ENCODE measurements around the gene KIAA0513.

KIAA0513 gene

DNA sequence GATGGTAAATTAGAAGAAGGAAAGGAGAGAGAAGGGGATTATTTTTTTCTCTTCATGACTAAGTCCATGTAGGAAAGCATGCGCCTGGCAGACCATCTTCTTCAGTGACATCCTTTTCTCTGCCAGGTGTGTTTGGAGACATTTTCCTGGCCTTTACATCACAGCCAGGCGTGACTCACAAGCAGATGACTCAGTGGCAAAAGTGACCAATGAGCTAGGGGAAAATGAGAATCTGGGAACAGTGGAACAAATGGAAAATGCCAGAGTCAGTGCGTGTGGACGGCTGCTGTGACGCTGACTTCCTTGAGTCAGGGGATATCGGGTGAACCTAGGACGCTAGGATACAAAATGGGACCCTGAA, 9.4 kb downstream of the KIAA0513 start:
- peaks cover 0 to 16% (median 5%) of the 10 kb centered on the region in 5 donors for H3K4me1 ChIP-seq (ENCODE audit: control insufficient read depth in 5 of 5, insufficient read depth in 5 of 5, low read length in 5 of 5)
- H3K27ac ChIP-seq (ENCODE audit: low read depth, low read length), result no peak overlapping the region
- no peaks in the 10 kb centered on the region for H3K9me3 ChIP-seq (ENCODE audit: control insufficient read depth in 5 of 5, low read length in 5 of 5)
- no peaks in the 10 kb centered on the region for H3K27me3 ChIP-seq (ENCODE audit: control insufficient read depth in 5 of 5, insufficient read depth in 4 of 5, low read length in 5 of 5)
- H3K36me3 ChIP-seq (ENCODE audit: control insufficient read depth in 5 of 5, insufficient read depth in 5 of 5, low read length in 5 of 5), result peaks cover 0 to 3% (median 2%) of the 10 kb centered on the region in 5 donors
- no peak overlapping the region for H3K9ac ChIP-seq (ENCODE audit: low read length in 5 of 5)
- H3K4me3 ChIP-seq (ENCODE audit: low read depth in 1 of 5, low read length in 5 of 5), result no peak overlapping the region

DNA sequence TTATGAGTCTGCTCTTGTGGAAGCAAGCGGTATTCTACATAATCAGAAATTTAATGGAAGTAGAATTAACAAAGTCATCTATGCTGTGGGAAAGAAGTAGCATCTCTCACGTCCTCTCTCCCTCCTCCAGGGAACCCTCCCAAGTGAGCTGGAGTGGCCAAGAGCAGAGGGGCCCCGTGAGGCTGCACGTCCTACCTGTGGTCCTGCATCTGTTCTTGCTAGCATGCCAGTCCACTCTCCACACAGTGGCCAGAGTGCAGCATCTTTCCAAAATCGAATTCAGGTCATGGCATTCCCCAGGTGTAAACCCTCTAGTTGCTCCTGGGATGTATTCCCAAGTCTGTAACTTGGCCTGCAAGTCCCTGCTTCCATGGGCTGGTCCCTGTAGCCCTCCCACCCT, 10.1 kb downstream of the KIAA0513 start:
- Histone ChIP-seq H3K9ac (ENCODE audit: low read length in 5 of 5) (no peak overlapping the region), H3K4me3 (ENCODE audit: low read depth in 1 of 5, low read length in 5 of 5) (no peak overlapping the region), H3K27ac (ENCODE audit: low read depth, low read length) (no peak overlapping the region), H3K9me3 (ENCODE audit: control insufficient read depth in 5 of 5, low read length in 5 of 5) (no peaks in the 10 kb centered on the region), H3K27me3 (ENCODE audit: control insufficient read depth in 5 of 5, insufficient read depth in 4 of 5, low read length in 5 of 5) (no peaks in the 10 kb centered on the region), H3K36me3 (ENCODE audit: control insufficient read depth in 5 of 5, insufficient read depth in 5 of 5, low read length in 5 of 5) (no peaks in the 10 kb centered on the region), H3K4me1 (ENCODE audit: control insufficient read depth in 5 of 5, insufficient read depth in 5 of 5, low read length in 5 of 5) (peaks cover 0 to 23% (median 11%) of the 10 kb centered on the region in 5 donors)

DNA sequence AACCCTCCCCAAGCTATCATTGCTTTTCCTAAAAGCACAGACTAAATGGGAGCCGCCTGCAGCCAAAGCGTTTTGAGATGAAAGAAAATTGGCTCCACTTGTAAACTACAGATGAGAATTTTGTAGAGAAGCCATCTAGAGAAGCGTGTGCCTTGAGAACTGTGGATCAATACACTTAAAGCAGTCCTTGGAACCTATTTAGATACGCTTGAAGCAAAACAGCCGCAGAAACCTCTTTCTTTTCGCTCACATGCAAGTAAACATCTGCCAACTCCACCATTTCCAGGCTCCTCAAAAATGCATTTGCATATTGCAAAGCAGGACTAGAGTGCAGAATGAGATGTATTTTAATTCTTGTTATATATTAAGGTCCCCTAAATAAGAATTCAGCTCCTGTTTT, 13.1 kb downstream of the KIAA0513 start:
- Histone ChIP-seq H3K9ac (ENCODE audit: low read length in 5 of 5) (no peak overlapping the region), H3K9me3 (ENCODE audit: control insufficient read depth in 5 of 5, low read length in 5 of 5) (no peaks in the 10 kb centered on the region), H3K27me3 (ENCODE audit: control insufficient read depth in 5 of 5, insufficient read depth in 4 of 5, low read length in 5 of 5) (no peaks in the 10 kb centered on the region), H3K4me1 (ENCODE audit: control insufficient read depth in 5 of 5, insufficient read depth in 5 of 5, low read length in 5 of 5) (peaks cover 0 to 20% (median 7%) of the 10 kb centered on the region in 5 donors), H3K36me3 (ENCODE audit: control insufficient read depth in 5 of 5, insufficient read depth in 5 of 5, low read length in 5 of 5) (no peaks in the 10 kb centered on the region), H3K4me3 (ENCODE audit: low read depth in 1 of 5, low read length in 5 of 5) (no peak overlapping the region), H3K27ac (ENCODE audit: low read depth, low read length) (no peak overlapping the region)

DNA sequence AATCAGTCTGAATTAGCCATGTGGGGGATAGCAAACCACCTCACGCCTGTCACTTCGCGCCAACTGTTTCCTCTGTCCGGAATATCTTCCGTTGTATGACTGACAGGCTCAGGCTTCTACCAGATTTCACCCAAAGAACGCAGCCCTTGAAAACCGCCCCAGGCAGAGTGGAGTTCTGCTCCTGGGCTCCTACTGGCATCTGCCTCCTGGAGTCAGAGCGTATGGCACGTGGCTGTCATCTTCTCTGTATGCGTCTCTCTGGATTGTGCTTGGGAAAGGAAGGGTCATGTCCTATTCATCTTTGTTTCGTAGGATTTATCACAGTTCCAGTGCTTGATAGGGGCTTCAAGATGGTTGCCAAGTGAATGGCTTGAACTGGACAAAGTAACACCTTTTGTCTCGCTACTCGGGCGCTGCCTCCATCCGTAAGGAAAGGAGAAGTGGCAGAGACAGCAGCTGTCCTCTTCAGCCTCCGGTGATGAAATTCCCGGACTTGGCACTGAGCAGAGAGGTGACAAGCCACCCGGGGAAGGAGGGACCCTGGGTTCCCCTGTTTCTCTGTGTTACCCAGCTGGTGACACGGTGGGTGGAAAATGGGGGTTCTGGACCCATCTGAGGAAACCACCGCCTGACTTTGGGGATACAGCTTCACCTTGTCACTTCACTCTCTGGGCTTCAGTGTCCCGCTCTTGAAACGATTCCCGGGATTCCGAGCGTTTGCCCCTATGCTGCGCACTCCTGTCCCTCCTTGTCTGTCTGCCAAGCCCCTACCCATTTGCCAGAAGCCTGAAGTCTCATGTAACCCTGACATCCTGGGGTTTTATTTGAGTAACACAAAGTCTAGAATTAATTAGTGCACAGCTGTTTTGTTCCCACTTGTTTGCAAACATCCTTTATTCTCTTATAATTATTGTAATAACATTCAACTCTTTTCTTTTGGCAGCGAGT, 13.9 kb downstream of the KIAA0513 start:
- H3K4me3 ChIP-seq (ENCODE audit: low read depth in 1 of 5, low read length in 5 of 5), result no peak overlapping the region
- no peaks in the 10 kb centered on the region for H3K27me3 ChIP-seq (ENCODE audit: control insufficient read depth in 5 of 5, insufficient read depth in 4 of 5, low read length in 5 of 5)
- peaks cover 0 to 19% (median 7%) of the 10 kb centered on the region in 5 donors for H3K4me1 ChIP-seq (ENCODE audit: control insufficient read depth in 5 of 5, insufficient read depth in 5 of 5, low read length in 5 of 5)
- H3K36me3 ChIP-seq (ENCODE audit: control insufficient read depth in 5 of 5, insufficient read depth in 5 of 5, low read length in 5 of 5), result no peaks in the 10 kb centered on the region
- H3K9me3 ChIP-seq (ENCODE audit: control insufficient read depth in 5 of 5, low read length in 5 of 5), result no peaks in the 10 kb centered on the region
- peak overlapping the region in 1 of 5 donors; percentile 15 for H3K9ac ChIP-seq (ENCODE audit: low read length in 5 of 5)
- no peak overlapping the region for H3K27ac ChIP-seq (ENCODE audit: low read depth, low read length)

DNA sequence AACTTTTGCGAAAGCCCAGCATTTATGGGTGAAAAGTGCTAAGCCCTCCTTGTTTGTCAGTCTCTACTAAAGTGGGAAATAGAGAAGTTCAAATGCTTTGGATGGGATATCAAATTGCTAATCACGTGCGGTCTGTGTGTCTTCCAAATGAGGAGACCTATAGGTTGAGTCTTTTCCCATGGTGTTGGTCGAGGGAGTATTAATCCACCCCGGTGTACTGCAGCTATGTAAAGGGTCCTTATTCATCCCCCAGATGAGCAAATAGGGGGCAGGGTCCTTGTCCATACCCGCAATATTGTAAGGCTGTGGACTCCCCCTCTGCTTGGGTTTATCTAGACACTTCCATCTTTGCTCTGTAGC, 14.6 kb downstream of the KIAA0513 start:
- Histone ChIP-seq H3K4me1 (ENCODE audit: control insufficient read depth in 5 of 5, insufficient read depth in 5 of 5, low read length in 5 of 5) (peaks cover 0 to 16% (median 7%) of the 10 kb centered on the region in 5 donors), H3K27ac (ENCODE audit: low read depth, low read length) (no peak overlapping the region), H3K9ac (ENCODE audit: low read length in 5 of 5) (peak overlapping the region in 1 of 5 donors; percentile 15)

DNA sequence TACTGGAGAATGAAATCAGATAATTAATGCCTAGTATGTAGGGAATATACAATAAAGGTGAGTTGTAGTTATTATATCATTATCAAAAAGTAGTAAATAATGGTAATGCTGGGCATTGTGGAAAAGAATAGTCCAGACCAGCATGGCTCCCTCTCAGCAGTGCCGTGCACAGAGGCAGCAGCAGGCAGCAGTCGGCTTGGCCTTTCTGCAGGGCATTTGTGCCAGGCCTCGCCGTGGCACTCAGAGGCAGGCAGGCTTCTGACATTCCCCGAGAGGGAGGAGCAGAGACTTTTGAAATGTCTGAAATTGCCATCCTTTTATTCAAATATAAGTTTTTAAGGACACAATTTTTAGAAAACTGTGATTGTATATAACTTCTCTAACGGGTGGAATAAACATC, 15.0 kb downstream of the KIAA0513 start:
- H3K9me3 ChIP-seq (ENCODE audit: control insufficient read depth in 5 of 5, low read length in 5 of 5), result no peaks in the 10 kb centered on the region
- H3K9ac ChIP-seq (ENCODE audit: low read length in 5 of 5), result no peak overlapping the region
- no peaks in the 10 kb centered on the region for H3K36me3 ChIP-seq (ENCODE audit: control insufficient read depth in 5 of 5, insufficient read depth in 5 of 5, low read length in 5 of 5)
- H3K4me1 ChIP-seq (ENCODE audit: control insufficient read depth in 5 of 5, insufficient read depth in 5 of 5, low read length in 5 of 5), result peaks cover 0 to 16% (median 7%) of the 10 kb centered on the region in 5 donors
- H3K27me3 ChIP-seq (ENCODE audit: control insufficient read depth in 5 of 5, insufficient read depth in 4 of 5, low read length in 5 of 5), result no peaks in the 10 kb centered on the region
- H3K27ac ChIP-seq (ENCODE audit: low read depth, low read length), result no peak overlapping the region
- no peak overlapping the region for H3K4me3 ChIP-seq (ENCODE audit: low read depth in 1 of 5, low read length in 5 of 5)

More for the DNA sequence above, 14.6 kb downstream of the KIAA0513 start:
- H3K4me3 ChIP-seq (ENCODE audit: low read depth in 1 of 5, low read length in 5 of 5), result no peak overlapping the region
- H3K9me3 ChIP-seq (ENCODE audit: control insufficient read depth in 5 of 5, low read length in 5 of 5), result no peaks in the 10 kb centered on the region
- no peaks in the 10 kb centered on the region for H3K36me3 ChIP-seq (ENCODE audit: control insufficient read depth in 5 of 5, insufficient read depth in 5 of 5, low read length in 5 of 5)
- no peaks in the 10 kb centered on the region for H3K27me3 ChIP-seq (ENCODE audit: control insufficient read depth in 5 of 5, insufficient read depth in 4 of 5, low read length in 5 of 5)

DNA sequence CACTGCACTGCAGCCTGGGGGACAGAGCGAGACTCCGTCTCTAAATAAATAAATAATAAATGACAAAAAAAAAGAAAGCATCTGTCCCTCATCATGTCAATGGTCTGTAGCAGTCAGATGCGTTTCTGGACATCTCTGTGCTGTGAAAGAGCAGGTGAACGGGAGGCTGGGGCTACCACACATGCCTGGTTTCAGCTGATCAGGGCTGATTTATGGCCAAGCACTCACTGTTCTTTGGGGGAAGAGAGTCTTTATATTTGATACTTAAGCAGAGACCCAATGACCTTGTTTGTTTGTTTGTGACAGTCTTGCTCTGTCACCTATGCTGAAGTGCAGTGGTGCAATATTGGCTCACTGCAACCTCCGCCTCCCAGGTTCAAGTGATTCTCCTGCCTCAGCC, 17.5 kb downstream of the KIAA0513 start:
- Histone ChIP-seq H3K4me3 (ENCODE audit: low read depth in 1 of 5, low read length in 5 of 5) (no peak overlapping the region), H3K4me1 (ENCODE audit: control insufficient read depth in 5 of 5, insufficient read depth in 5 of 5, low read length in 5 of 5) (peaks cover 0 to 18% (median 9%) of the 10 kb centered on the region in 5 donors), H3K9me3 (ENCODE audit: control insufficient read depth in 5 of 5, low read length in 5 of 5) (no peaks in the 10 kb centered on the region), H3K9ac (ENCODE audit: low read length in 5 of 5) (no peak overlapping the region), H3K36me3 (ENCODE audit: control insufficient read depth in 5 of 5, insufficient read depth in 5 of 5, low read length in 5 of 5) (no peaks in the 10 kb centered on the region), H3K27me3 (ENCODE audit: control insufficient read depth in 5 of 5, insufficient read depth in 4 of 5, low read length in 5 of 5) (no peaks in the 10 kb centered on the region), H3K27ac (ENCODE audit: low read depth, low read length) (no peak overlapping the region)

DNA sequence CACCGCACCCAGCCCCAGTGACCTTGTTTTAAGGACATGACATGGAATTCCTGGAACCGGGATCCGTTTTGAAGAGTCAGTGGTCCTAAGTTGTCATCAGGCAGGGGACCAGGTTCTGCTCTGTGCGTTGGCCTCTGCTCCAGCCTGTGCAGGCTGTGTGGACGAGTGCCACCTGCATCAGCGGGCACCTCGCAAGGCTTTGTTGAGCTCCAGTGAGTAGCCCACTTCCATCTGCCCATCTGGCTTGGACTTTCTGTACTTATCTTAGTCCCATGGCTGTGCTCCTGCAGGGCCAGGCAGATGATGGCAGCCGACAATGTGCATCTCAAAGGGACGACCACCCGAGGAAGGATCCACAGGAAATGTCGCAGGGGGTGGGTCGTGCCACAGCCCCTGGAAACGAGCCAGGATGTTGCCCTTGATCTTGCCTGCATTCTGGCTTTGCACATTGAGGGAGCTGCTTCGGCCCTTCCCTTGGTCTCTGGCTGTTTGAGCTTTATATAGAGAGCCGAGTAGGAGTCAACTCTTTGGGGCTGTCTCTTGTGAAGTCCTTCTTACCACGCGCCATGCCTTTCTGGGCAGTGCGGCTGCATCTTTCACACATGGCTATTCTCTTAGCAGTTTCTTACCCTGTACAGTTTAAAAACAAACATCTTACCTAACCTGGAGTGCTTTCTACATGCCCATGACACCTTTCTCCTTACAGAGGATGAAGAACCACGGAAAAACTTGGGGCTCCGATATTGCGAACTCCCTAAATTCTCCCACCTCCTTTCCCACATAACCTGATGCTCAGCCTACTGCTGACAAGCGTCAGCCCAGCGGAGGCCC, 18.3 kb downstream of the KIAA0513 start:
- Histone ChIP-seq H3K4me1 (ENCODE audit: control insufficient read depth in 5 of 5, insufficient read depth in 5 of 5, low read length in 5 of 5) (peaks cover 2 to 24% (median 14%) of the 10 kb centered on the region in 5 donors), H3K27me3 (ENCODE audit: control insufficient read depth in 5 of 5, insufficient read depth in 4 of 5, low read length in 5 of 5) (no peaks in the 10 kb centered on the region), H3K27ac (ENCODE audit: low read depth, low read length) (no peak overlapping the region), H3K36me3 (ENCODE audit: control insufficient read depth in 5 of 5, insufficient read depth in 5 of 5, low read length in 5 of 5) (no peaks in the 10 kb centered on the region), H3K9me3 (ENCODE audit: control insufficient read depth in 5 of 5, low read length in 5 of 5) (no peaks in the 10 kb centered on the region), H3K9ac (ENCODE audit: low read length in 5 of 5) (no peak overlapping the region), H3K4me3 (ENCODE audit: low read depth in 1 of 5, low read length in 5 of 5) (no peak overlapping the region)

DNA sequence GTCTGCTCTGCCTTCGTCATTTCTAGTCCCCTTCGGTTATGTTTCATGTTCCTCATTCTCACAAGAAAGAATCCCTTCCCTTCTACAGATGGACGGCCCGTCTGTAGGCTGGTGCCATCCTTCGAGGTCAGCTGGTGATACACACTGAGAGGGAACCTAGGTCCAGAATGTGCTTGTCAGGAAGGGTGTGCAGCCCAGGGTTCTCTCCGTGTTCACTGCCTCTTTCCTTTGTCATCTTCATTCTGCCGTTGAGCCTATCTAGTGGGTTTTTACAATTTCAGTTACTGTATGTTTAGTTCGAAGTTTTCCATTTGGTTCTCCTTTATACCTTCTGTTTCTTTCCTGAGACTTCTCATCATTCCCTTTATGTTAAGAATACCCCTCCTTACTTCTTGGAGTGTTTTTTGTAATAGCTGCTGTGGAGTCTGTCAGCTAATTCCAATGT, 18.9 kb downstream of the KIAA0513 start:
- H3K9me3 ChIP-seq (ENCODE audit: control insufficient read depth in 5 of 5, low read length in 5 of 5), result no peaks in the 10 kb centered on the region
- no peaks in the 10 kb centered on the region for H3K27me3 ChIP-seq (ENCODE audit: control insufficient read depth in 5 of 5, insufficient read depth in 4 of 5, low read length in 5 of 5)
- H3K9ac ChIP-seq (ENCODE audit: low read length in 5 of 5), result no peak overlapping the region
- no peaks in the 10 kb centered on the region for H3K36me3 ChIP-seq (ENCODE audit: control insufficient read depth in 5 of 5, insufficient read depth in 5 of 5, low read length in 5 of 5)
- H3K4me1 ChIP-seq (ENCODE audit: control insufficient read depth in 5 of 5, insufficient read depth in 5 of 5, low read length in 5 of 5), result peaks cover 2 to 24% (median 18%) of the 10 kb centered on the region in 5 donors
- H3K27ac ChIP-seq (ENCODE audit: low read depth, low read length), result no peak overlapping the region
- no peak overlapping the region for H3K4me3 ChIP-seq (ENCODE audit: low read depth in 1 of 5, low read length in 5 of 5)
